ES-I3 (cell line): ENCODE measurements around the gene COG5.

Experiments used
- H3K36me3 ChIP-seq: 2 replicates; pipeline ENCODE4 v1.6.1; 2013; ENCODE audit warnings: mild to moderate bottlenecking, low read length, control low read depth, moderate library complexity; ENCODE audit not compliant: insufficient read depth
- H3K4me1 ChIP-seq: 2 replicates; pipeline ENCODE4 v1.6.1; 2013; ENCODE audit warnings: mild to moderate bottlenecking, control low read depth, low read length; ENCODE audit not compliant: insufficient read depth
- H3K9ac ChIP-seq: 2 replicates; pipeline ENCODE4 v1.6.1; 2013; ENCODE audit warnings: low read depth, mild to moderate bottlenecking, low read length, moderate library complexity
- H3K9me3 ChIP-seq: 2 replicates; pipeline ENCODE4 v1.6.1; 2013; ENCODE audit warnings: mild to moderate bottlenecking, low read length, moderate library complexity; ENCODE audit not compliant: control insufficient read depth, insufficient read depth

Gene COG5

GRCh38 chr7:107185716-107186115, 378.0 kb downstream of the COG5 start:
- H3K36me3 ChIP-seq = no peaks in the 10 kb centered on the region
- no peaks in the 10 kb centered on the region for H3K9me3 ChIP-seq
- no peaks in the 10 kb centered on the region for H3K4me1 ChIP-seq
- H3K9ac ChIP-seq = no peak overlapping the region

- no peaks in the 10 kb centered on the region for H3K36me3 ChIP-seq
Measured at GRCh38 chr7:107181172-107181571, 382.5 kb downstream of the COG5 start.

GRCh38 chr7:107180378-107180777, 383.3 kb downstream of the COG5 start:
- Histone ChIP-seq H3K9me3 (no peaks in the 10 kb centered on the region), H3K4me1 (no peaks in the 10 kb centered on the region), H3K36me3 (no peaks in the 10 kb centered on the region), H3K9ac (no peak overlapping the region)

More at GRCh38 chr7:107181172-107181571, 382.5 kb downstream of the COG5 start:
- Histone ChIP-seq H3K9me3 (no peaks in the 10 kb centered on the region), H3K9ac (no peak overlapping the region), H3K4me1 (no peaks in the 10 kb centered on the region)

GRCh38 chr7:107179326-107180164, 384.2 kb downstream of the COG5 start:
- Histone ChIP-seq H3K9ac (no peak overlapping the region), H3K9me3 (no peaks in the 10 kb centered on the region), H3K36me3 (no peaks in the 10 kb centered on the region), H3K4me1 (peaks cover 1% of the 10 kb centered on the region; the same call in 1 of the 2 replicates)

GRCh38 chr7:107173691-107174406, 389.9 kb downstream of the COG5 start:
- Histone ChIP-seq H3K9ac (no peak overlapping the region), H3K4me1 (peaks cover 12% of the 10 kb centered on the region), H3K36me3 (no peaks in the 10 kb centered on the region; the same call in 1 of the 2 replicates), H3K9me3 (no peaks in the 10 kb centered on the region)

- Histone ChIP-seq H3K36me3 (no peaks in the 10 kb centered on the region; the same call in 1 of the 2 replicates), H3K9me3 (no peaks in the 10 kb centered on the region), H3K4me1 (peaks cover 12% of the 10 kb centered on the region), H3K9ac (no peak overlapping the region)
Measured at GRCh38 chr7:107173191-107173590, 390.5 kb downstream of the COG5 start.

GRCh38 chr7:107172276-107173032, 391.3 kb downstream of the COG5 start:
- Histone ChIP-seq H3K9me3 (no peaks in the 10 kb centered on the region), H3K36me3 (no peaks in the 10 kb centered on the region; the same call in 1 of the 2 replicates), H3K4me1 (peaks cover 12% of the 10 kb centered on the region), H3K9ac (no peak overlapping the region)

- Histone ChIP-seq H3K9me3 (no peaks in the 10 kb centered on the region), H3K36me3 (no peaks in the 10 kb centered on the region; the same call in 1 of the 2 replicates), H3K9ac (no peak overlapping the region), H3K4me1 (peaks cover 12% of the 10 kb centered on the region)
Measured at GRCh38 chr7:107171496-107171895, 392.2 kb downstream of the COG5 start.

- H3K4me1 ChIP-seq = peaks cover 12% of the 10 kb centered on the region
- no peaks in the 10 kb centered on the region; the same call in 1 of the 2 replicates for H3K36me3 ChIP-seq
- H3K9me3 ChIP-seq = no peaks in the 10 kb centered on the region
- H3K9ac ChIP-seq = peak overlapping the region; percentile 74
Measured at GRCh38 chr7:107170051-107170915, 393.4 kb downstream of the COG5 start.

GRCh38 chr7:107169120-107170050, 394.3 kb downstream of the COG5 start:
- peaks cover 9% of the 10 kb centered on the region for H3K4me1 ChIP-seq
- peak overlapping the region; percentile 85 for H3K9ac ChIP-seq

GRCh38 chr7:107168233-107169119, 395.2 kb downstream of the COG5 start, which contains the start of gene HBP1:
Gene HBP1, plus strand, starts transcription at chr7:107169003. Its CDS starts 10,891 bp downstream, at chr7:107179894.
- Histone ChIP-seq H3K36me3 (no peaks in the 10 kb centered on the region; the same call in 1 of the 2 replicates), H3K9ac (peak within 1 kb of the TSS; percentile 85), H3K9me3 (no peaks in the 10 kb centered on the region), H3K4me1 (no peaks in the 10 kb centered on the region)

More at GRCh38 chr7:107169120-107170050, 394.3 kb downstream of the COG5 start:
- H3K36me3 ChIP-seq = no peaks in the 10 kb centered on the region; the same call in 1 of the 2 replicates
- no peaks in the 10 kb centered on the region for H3K9me3 ChIP-seq
